Erythroblast (primary cell): ENCODE results near the gene RIN2.

ENCODE experiments used
- GATA1 ChIP-seq: IDR thresholded peaks from 2 replicates; pipeline ENCODE4 v1.6.1; 2011; ENCODE audit warnings: low read depth, mild to moderate bottlenecking, control low read depth, low read length, moderate library complexity
- POLR2A ChIP-seq: IDR thresholded peaks from 2 replicates; pipeline ENCODE4 v1.6.1; 2011; ENCODE audit warnings: mild to moderate bottlenecking, low read length

DNA sequence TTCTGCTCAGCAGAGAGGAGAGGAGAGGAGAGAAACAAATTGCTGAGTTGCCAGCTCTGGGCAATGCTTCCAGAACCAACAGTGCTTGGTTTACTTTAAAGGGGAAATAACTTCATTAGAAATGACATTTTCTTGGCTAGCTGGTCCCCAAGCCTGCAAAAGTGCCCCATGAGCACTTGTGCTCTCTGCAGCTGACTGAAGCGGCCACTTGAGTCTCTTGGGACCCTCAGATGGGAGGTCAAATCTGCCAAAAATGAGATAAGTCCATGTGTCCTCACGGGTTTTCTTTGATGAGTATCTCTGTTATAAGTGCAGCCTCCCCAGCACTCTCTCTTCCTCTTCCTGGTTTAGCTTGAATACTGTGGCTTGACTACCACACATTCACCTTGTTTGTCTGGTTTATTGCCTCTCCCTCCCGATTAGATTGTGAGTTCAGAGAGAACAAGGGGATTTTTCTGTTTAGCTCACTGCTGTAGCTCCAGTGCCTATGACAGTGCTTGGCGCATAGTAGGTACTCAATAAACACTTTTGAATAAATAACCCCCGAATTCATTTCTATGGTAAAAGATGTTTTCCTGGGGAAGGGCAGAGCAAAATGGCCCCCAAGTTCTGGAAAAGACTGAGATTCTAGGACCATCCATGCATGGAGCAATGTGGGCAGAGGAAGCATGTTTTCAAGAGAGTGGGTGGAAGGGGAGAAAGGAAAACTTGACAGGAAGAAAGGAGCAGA is 7.0 kb upstream of the RIN2 start:
- TF ChIP-seq POLR2A (no peak), GATA1 (no peak)
